Activated T-helper 17 cell treated with anti-CD3 and anti-CD28 coated beads, Interleukin-2, amount 50 U/mL, for 72 hours (primary cell): ENCODE measurements around the gene RGS6. TPM values are rescaled to one million over a fixed set of nuclear protein-coding genes. Genes with fewer than 3 reads are reported as not detected.
A peak's percentile ranks its signal among the peaks of the same experiment; 100 is the strongest.

ENCODE experiments used
- ATAC-seq: fragments of 150-1000 bp; cut with Tn5 transposase; replicated peaks from 2 replicates; pipeline ENCODE4 v1.10.0; 2021; ENCODE audit warnings: mild to moderate bottlenecking, moderate library complexity
- H3K27ac Mint-ChIP-seq: one replicate; pipeline ENCODE4 v1.8.0; 2022; ENCODE audit warnings: mixed read lengths
- H3K27me3 Mint-ChIP-seq: one replicate; pipeline ENCODE4 v1.8.0; 2022; ENCODE audit warnings: mixed read lengths
- H3K36me3 Mint-ChIP-seq: one replicate; pipeline ENCODE4 v1.8.0; 2022; ENCODE audit warnings: low read depth, mild to moderate bottlenecking, mixed read lengths
- H3K4me1 Mint-ChIP-seq: one replicate; pipeline ENCODE4 v1.8.0; 2022; ENCODE audit warnings: mixed read lengths
- H3K4me3 Mint-ChIP-seq: one replicate; pipeline ENCODE4 v1.8.0; 2022; ENCODE audit warnings: mild to moderate bottlenecking, mixed read lengths
- H3K9me3 Mint-ChIP-seq: one replicate; pipeline ENCODE4 v1.8.0; 2022; ENCODE audit warnings: mixed read lengths
- total RNA-seq, 2 donors: library from RNA; stranded (reverse); gene quantifications; one replicate each; pipeline ENCODE4 v1.2.3, GENCODE V29; 2022

The RGS6 gene
- total RNA-seq, 2 donors from 2014 or later, result 1.5 to 1.6 TPM

DNA sequence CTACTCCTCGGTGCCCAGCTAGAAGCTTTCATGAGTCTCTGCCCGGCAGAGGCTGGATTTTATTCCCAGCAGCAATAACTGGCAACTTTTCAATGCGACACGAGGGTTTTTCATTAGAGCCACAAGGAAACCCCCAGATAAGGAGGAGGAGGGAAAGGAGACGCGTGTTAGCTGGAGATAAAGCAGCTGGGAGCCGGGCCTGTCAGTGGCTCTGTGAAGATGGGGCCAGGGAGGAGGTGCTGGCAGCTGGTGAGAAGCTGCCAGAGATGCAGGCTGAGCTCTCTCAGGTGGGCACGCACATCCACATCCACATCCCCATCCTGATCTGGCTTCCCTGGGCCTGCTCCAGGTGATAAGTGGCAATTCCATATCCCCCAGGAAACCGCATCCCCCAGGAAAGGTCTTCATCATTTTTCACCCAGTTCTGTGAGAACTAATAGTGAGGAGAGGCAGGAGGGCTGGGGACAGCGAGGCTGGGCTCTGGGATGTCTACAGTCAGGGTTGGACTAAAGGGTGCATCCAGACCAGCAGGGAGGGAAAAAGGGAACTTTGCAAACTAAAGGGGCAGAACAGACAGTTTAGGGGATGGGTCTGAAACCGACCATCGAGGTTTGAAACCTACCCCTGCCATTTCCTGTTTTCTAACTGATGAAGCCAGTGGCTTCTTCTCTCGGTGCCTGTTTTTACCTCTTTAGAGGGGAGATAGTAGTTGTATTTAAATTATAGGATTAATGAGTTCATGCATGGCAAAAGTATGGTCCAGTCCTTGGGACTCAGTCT is 548.4 kb downstream of the RGS6 start:
- Mint-ChIP-seq H3K4me1 (peaks cover 29% of the 10 kb centered on the region), H3K4me3 (peak overlapping the region; percentile 28)

DNA sequence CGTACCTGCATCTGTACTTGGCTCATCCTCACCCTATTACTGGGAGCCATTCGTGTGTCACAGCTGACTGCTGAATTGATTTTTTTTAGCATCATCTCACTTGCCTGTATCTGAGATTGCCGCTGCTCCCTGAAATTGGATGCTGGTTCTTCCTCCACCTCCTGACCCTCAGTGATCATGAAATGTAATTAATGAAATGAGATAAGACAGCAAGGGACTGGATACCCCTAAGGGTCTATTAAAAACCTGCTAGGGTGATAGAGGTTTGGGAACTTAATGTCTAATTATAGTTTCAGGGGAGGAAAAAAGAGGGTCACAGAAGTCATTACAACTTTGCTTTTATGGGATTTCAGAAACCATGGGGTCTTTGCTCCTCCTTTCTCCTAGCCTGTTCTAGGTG is 551.1 kb downstream of the RGS6 start:
- Mint-ChIP-seq H3K27ac (no peak overlapping the region), H3K27me3 (no peaks in the 10 kb centered on the region), H3K36me3 (no peaks in the 10 kb centered on the region), H3K4me1 (peaks cover 7% of the 10 kb centered on the region), H3K9me3 (no peaks in the 10 kb centered on the region), H3K4me3 (no peak overlapping the region)
- ATAC-seq, result no peak

More for the DNA sequence above, 548.4 kb downstream of the RGS6 start:
- Mint-ChIP-seq H3K36me3 (no peaks in the 10 kb centered on the region), H3K27me3 (no peaks in the 10 kb centered on the region), H3K9me3 (no peaks in the 10 kb centered on the region), H3K27ac (peak overlapping the region; percentile 64)
- ATAC-seq, result no peak

DNA sequence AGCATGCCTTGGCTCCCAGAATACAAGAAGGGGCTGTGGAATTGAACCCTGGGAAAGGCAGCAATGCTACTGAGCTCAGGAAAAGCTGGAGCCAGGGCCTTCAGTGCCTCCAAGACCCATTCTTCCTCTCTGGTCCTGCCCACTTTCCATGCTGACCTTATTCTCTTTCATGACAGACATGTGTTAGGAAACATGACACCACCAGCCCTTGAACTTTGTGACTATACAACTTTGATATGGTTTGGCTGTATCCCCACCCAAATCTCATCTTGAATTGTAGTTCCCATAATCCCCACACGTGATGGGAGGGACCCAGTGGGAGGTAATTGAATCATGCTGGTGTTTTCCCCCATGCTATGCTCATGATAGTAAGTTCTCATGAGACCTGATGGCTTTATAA is 553.5 kb downstream of the RGS6 start:
- Mint-ChIP-seq H3K27ac (no peak overlapping the region), H3K36me3 (no peaks in the 10 kb centered on the region), H3K4me3 (no peak overlapping the region), H3K27me3 (no peaks in the 10 kb centered on the region), H3K4me1 (no peaks in the 10 kb centered on the region), H3K9me3 (peaks cover 5% of the 10 kb centered on the region)
- ATAC-seq, result no peak

DNA sequence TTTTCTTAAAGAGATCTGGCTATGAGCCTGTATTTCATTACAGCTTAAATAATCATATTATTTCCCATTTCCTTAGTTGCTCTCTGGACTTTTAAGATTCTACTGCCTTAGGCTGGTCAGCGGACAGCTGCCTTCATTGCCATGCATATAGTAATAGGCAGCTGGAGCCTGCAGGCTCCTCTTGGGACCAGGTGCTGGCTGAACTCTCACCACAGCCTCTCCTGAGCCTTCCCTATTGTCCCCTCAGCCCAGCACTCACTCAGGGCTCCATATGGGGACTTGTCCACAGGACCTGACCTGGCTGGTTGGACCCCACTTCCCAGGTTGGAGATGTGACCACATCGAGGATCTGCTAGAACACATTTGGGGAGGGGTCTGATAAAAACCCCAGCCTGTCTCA is 556.3 kb downstream of the RGS6 start:
- H3K4me3 Mint-ChIP-seq, result no peak overlapping the region
- no peak overlapping the region for H3K27ac Mint-ChIP-seq
- H3K27me3 Mint-ChIP-seq, result no peaks in the 10 kb centered on the region
- H3K36me3 Mint-ChIP-seq, result no peaks in the 10 kb centered on the region
- peaks cover 5% of the 10 kb centered on the region for H3K9me3 Mint-ChIP-seq
- ATAC-seq, result no peak
- no peaks in the 10 kb centered on the region for H3K4me1 Mint-ChIP-seq

DNA sequence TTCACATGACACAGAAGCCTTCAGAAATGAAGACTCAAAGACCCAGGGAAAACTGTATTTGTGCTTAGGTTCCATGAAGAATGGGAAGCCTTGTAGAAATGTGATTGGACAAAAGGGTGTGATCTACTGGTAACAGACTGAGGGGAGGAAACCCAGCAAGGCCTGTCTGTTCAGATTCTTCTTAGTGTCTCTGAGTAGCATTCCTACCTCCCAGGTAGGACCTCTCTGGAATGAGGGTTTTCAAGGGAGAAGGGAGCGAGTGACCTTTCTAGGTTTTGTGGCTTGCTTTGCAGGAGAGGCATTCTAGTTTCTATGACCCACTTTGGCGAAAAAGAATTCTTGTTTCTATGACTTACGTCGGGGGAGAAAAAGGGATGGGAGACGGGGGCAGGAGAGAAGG is 560.0 kb downstream of the RGS6 start:
- H3K36me3 Mint-ChIP-seq, result no peaks in the 10 kb centered on the region
- H3K4me3 Mint-ChIP-seq, result no peak overlapping the region
- no peaks in the 10 kb centered on the region for H3K27me3 Mint-ChIP-seq
- H3K9me3 Mint-ChIP-seq, result peaks cover 8% of the 10 kb centered on the region
- no peak for ATAC-seq
- H3K27ac Mint-ChIP-seq, result no peak overlapping the region
- no peaks in the 10 kb centered on the region for H3K4me1 Mint-ChIP-seq

DNA sequence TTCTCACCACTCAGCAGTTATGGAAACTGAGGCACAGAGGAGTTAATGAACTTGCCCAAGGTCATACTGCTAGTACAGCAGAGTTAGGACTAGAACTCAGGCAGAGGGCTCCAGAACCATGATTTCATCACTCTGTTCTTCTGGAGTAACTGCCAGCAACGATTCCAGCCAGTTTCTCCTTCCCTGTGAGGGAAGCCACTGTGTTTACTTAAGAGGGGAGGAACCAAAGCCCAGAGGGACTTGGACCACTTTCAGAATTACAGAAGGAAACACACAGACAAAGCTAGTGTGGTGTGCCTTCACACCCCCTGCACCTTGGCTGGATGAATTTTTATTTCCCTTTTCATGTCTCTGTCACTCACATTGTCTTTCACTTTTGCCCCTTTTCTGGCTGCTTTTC is 563.4 kb downstream of the RGS6 start:
- ATAC-seq, result no peak
- Mint-ChIP-seq H3K27me3 (no peaks in the 10 kb centered on the region), H3K36me3 (no peaks in the 10 kb centered on the region), H3K9me3 (peaks cover 3% of the 10 kb centered on the region), H3K4me3 (no peak overlapping the region), H3K4me1 (peaks cover 6% of the 10 kb centered on the region), H3K27ac (no peak overlapping the region)

DNA sequence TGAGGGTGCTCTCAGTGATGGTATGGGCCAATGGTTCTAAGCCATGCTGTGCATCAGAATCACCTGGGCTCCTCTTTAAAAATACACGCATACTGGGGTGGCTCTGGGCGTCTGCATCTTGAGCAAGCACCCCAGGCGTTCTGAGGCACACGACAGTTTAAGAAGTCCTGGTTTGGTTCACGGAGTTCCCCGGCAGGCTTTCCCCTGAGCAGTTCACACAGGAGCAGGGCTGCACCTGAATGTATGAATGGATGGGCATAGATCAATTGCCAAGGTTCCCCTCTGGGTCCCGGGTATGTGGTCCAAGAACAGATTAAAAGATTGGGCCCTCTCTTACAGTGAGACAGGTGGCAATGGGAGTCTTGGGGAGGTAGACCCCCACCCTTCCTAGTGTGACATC is 566.4 kb downstream of the RGS6 start:
- H3K4me3 Mint-ChIP-seq, result no peak overlapping the region
- peaks cover 6% of the 10 kb centered on the region for H3K4me1 Mint-ChIP-seq
- H3K9me3 Mint-ChIP-seq, result peaks cover 3% of the 10 kb centered on the region
- no peaks in the 10 kb centered on the region for H3K27me3 Mint-ChIP-seq
- H3K27ac Mint-ChIP-seq, result no peak overlapping the region
- ATAC-seq, result no peak
- H3K36me3 Mint-ChIP-seq, result no peaks in the 10 kb centered on the region

DNA sequence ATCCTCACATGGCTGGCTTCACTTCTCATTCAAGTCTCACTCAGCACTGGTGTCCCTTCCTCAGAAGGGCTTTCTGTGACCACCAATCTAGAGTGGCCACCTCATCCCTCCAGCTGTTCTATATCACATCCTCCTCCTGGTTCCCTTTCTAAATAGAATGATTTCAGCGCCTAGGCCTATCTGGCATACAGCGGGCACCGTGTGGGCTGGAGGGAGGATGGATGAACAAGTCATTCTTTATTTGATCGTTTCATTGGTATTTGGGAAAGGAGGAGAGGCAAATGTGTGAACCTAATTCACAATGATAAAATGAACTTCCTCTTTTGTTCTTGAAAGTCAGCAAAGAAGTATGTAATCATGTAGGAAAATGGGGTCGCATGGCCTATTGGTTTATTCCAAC is 567.5 kb downstream of the RGS6 start:
- Mint-ChIP-seq H3K27me3 (no peaks in the 10 kb centered on the region), H3K4me3 (no peak overlapping the region)

DNA sequence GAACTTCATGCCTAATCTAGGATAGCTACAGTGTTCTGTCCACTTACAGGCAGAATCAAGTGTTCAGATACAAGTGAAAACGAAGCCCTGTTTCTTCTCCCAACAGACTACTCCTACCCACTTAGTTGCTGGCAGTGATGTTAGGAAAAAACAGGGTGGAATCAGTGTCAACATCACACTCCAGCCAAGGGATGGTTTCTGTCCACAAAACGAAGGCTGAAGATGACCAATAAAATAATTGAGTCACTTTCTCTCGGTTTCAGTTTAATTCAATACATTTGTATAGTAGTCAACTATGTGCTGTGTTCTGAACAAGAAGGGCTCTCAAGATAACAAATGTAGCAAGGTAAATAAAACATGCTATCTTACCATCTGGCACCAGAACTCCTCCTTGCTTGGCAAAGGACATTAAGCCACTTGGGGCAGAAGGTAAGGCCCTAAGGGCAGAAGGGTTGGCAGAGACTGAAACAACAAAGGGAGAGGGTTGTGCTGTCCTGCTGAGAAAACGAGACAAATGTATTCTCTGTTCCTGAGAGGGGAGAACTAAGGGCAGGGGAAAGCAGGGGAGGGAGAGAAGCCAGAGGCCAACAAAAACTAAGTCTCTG is 568.1 kb downstream of the RGS6 start:
- Mint-ChIP-seq H3K4me1 (peaks cover 6% of the 10 kb centered on the region), H3K27me3 (no peaks in the 10 kb centered on the region), H3K4me3 (no peak overlapping the region), H3K36me3 (no peaks in the 10 kb centered on the region), H3K27ac (no peak overlapping the region), H3K9me3 (peaks cover 3% of the 10 kb centered on the region)
- peak; percentile 14 for ATAC-seq

More for the DNA sequence above, 567.5 kb downstream of the RGS6 start:
- Mint-ChIP-seq H3K9me3 (peaks cover 3% of the 10 kb centered on the region), H3K36me3 (no peaks in the 10 kb centered on the region), H3K4me1 (peaks cover 6% of the 10 kb centered on the region), H3K27ac (peak overlapping the region; percentile 40)
- no peak for ATAC-seq

DNA sequence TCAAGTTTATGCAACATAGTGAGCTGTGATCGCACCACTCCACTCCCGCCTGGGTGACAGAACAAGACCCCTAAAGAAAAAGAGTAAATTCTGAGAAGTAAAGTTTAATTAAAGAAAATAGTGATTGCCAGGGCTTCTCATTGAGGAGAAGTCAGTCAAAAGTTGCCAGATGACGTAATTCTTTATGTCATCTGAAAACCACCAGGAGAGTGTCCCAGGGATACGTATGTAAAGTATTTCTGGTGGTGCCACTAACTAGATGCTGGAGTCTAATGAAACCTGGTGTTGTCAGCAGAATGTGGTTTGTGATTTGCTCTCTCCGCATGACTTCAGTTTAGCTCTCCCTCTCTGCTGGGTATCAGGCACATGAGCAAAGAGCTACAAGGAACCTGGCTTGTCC is 569.2 kb downstream of the RGS6 start:
- Mint-ChIP-seq H3K27me3 (no peaks in the 10 kb centered on the region), H3K4me3 (no peak overlapping the region), H3K4me1 (peaks cover 6% of the 10 kb centered on the region), H3K36me3 (no peaks in the 10 kb centered on the region), H3K27ac (no peak overlapping the region), H3K9me3 (peaks cover 3% of the 10 kb centered on the region)
- ATAC-seq, result no peak

DNA sequence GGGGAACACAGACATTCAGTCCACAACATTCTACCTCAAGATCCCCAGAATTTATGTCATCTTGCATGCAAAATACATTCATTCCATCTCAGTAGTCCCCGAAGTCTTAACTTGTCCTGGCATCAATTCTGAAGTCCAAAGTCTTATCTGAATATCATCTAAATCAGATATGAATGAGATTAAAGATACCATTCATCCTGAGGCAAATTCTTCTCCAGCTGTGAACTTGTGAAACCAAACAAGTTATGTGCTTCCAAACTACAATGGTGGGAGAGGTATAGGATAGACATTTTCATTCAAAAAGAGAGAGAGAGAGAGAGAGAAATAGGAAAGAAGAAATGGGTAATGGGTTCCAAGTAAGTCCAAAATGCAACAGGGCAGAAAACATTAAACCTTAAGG is 571.0 kb downstream of the RGS6 start:
- H3K9me3 Mint-ChIP-seq, result peaks cover 3% of the 10 kb centered on the region
- H3K36me3 Mint-ChIP-seq, result no peaks in the 10 kb centered on the region
- H3K4me1 Mint-ChIP-seq, result peaks cover 6% of the 10 kb centered on the region
- H3K4me3 Mint-ChIP-seq, result no peak overlapping the region
- no peak for ATAC-seq
- H3K27me3 Mint-ChIP-seq, result no peaks in the 10 kb centered on the region
- no peak overlapping the region for H3K27ac Mint-ChIP-seq

DNA sequence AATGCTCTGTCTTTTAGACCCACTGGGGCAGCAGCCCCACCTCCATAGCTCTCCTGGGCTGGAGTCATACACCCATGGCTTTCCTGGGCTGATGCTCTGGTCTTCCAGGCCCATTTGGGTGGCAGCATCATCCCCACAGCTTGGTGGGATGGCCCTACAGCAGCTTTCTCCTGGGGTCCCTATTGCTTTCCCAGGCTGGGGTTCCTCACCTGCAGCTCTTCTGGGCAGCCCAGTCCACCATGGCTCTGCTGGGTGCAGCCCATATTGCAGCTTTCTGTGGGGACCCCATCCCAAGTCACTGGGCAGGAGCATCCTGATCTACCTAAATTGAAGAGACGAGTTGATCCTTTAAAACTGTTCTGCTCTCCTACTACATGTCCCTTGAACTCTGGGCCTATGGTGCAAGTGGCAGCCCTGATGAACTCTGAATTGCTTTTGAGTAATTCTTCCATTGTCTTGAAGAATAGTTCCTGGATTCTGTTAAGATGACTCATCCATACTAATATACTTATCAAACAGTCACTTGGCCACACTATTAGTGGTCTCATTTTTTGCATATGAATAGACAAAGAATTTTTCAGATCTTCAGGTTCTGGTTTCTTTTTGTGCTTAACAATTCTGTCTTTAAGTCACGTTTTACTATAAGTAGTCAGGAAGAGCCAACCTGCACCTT is 571.6 kb downstream of the RGS6 start:
- no peaks in the 10 kb centered on the region for H3K27me3 Mint-ChIP-seq

DNA sequence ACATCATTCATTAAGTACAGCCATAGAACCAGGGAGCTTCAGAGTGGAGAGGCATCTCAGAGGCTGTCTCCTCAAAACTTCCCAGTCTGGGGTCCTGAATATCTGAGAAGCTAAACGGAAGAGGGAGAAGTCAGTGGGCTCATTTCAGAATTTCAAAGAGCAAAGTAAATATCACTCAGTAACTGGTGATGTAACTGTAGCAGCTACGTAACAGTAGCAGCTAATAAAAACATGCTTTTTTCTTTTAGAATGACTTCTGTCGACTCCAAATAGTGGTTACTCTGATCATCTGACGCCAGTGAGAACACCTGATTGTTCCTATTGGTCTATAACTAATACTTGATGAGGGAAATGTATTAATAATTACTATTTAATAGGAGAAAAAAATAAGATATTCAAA is 578.3 kb downstream of the RGS6 start:
- H3K27ac Mint-ChIP-seq, result no peak overlapping the region
- no peaks in the 10 kb centered on the region for H3K9me3 Mint-ChIP-seq
- no peak overlapping the region for H3K4me3 Mint-ChIP-seq
- H3K36me3 Mint-ChIP-seq, result no peaks in the 10 kb centered on the region
- no peak for ATAC-seq
- H3K27me3 Mint-ChIP-seq, result no peaks in the 10 kb centered on the region
- H3K4me1 Mint-ChIP-seq, result no peaks in the 10 kb centered on the region

More for the DNA sequence above, 571.6 kb downstream of the RGS6 start:
- ATAC-seq, result no peak
- Mint-ChIP-seq H3K4me1 (peaks cover 6% of the 10 kb centered on the region), H3K36me3 (no peaks in the 10 kb centered on the region), H3K9me3 (peaks cover 3% of the 10 kb centered on the region), H3K27ac (no peak overlapping the region), H3K4me3 (no peak overlapping the region)

DNA sequence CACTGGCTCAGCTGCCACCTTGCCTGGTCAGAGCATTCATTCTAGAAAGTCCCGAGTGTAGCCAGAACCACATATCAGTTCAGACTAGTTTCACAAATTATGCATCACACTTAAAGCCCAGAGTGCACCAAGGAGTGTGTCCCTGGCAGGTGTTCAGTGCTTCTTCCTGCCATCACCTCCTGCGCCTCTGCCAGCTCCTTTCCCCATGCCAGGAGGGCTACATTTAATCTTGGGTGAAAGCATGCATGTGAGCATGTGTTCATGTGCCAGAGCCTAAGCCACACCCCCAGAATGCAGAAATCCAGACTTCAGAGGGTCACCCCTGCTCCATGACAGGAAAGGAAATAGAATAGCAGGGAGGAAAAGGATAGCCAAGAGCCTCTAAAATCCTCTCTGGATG is 580.1 kb downstream of the RGS6 start:
- peaks cover 2% of the 10 kb centered on the region for H3K4me1 Mint-ChIP-seq
- no peaks in the 10 kb centered on the region for H3K9me3 Mint-ChIP-seq
- H3K4me3 Mint-ChIP-seq, result no peak overlapping the region
- H3K36me3 Mint-ChIP-seq, result no peaks in the 10 kb centered on the region
- H3K27ac Mint-ChIP-seq, result no peak overlapping the region
- ATAC-seq, result no peak
- no peaks in the 10 kb centered on the region for H3K27me3 Mint-ChIP-seq

DNA sequence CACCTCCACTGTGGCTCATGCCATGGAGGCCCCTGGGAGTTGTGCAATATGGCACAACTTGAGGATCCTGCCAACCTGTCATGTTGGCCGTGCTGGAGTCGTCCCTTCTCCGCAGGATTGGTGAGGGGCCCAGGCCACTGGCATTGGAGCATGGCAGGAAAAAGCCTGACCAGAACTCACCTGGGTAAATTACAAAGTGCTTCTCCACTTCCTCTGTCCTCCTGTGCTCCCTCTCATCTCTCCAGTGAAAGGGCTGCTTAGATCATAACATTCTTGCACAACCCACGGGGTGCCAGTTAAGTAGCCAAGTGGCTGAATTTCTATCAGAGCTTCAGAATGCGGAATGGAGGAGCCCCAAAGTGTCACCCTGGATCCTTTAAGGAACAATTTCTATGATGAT is 580.7 kb downstream of the RGS6 start:
- peaks cover 8% of the 10 kb centered on the region for H3K4me1 Mint-ChIP-seq
- no peaks in the 10 kb centered on the region for H3K36me3 Mint-ChIP-seq
- H3K4me3 Mint-ChIP-seq, result no peak overlapping the region
- H3K27me3 Mint-ChIP-seq, result no peaks in the 10 kb centered on the region
- no peaks in the 10 kb centered on the region for H3K9me3 Mint-ChIP-seq
- no peak overlapping the region for H3K27ac Mint-ChIP-seq
- ATAC-seq, result no peak
